Activated CD4-positive, CD25-positive, alpha-beta regulatory T cell treated with anti-CD3 and anti-CD28 coated beads, Interleukin-2, amount 50 U/mL, for 72 hours (primary cell): Measurements from ENCODE around the gene UEVLD.

Experiments
- DNase-seq: peaks from one replicate; pipeline ENCODE4 v3.0.0; 2021

Gene UEVLD

GRCh38 chr11:18495271-18495670 lies 93.3 kb downstream of the UEVLD start:
- no peak for DNase-seq

- no peak for DNase-seq
Observed at GRCh38 chr11:18493310-18493709, 95.2 kb downstream of the UEVLD start.

- no peak for DNase-seq
Observed at GRCh38 chr11:18492888-18493287, 95.6 kb downstream of the UEVLD start.

GRCh38 chr11:18491924-18492323 lies 96.6 kb downstream of the UEVLD start:
- no peak for DNase-seq

- DNase-seq, result no peak
Observed at GRCh38 chr11:18490736-18491485, 97.6 kb downstream of the UEVLD start.

GRCh38 chr11:18490319-18490718 lies 98.2 kb downstream of the UEVLD start:
- DNase-seq, result no peak

- peak; percentile 30 for DNase-seq
Observed at GRCh38 chr11:18485913-18486528, 102.5 kb downstream of the UEVLD start.
